NCI-H748 treated with DMSO at 0.1 percent for 48 hours (cell line): ENCODE measurements around the gene RUBCNL.
"Not testable (repeated sequence)": the region's sequence is repeated elsewhere in the genome, so short reads cannot be mapped to it uniquely, and the experiment has no call there.

Experiments used
- DNase-seq: peaks from one replicate; lab custom pipeline; 2025; lab: John Stamatoyannopoulos, UW

Gene RUBCNL, protein sequence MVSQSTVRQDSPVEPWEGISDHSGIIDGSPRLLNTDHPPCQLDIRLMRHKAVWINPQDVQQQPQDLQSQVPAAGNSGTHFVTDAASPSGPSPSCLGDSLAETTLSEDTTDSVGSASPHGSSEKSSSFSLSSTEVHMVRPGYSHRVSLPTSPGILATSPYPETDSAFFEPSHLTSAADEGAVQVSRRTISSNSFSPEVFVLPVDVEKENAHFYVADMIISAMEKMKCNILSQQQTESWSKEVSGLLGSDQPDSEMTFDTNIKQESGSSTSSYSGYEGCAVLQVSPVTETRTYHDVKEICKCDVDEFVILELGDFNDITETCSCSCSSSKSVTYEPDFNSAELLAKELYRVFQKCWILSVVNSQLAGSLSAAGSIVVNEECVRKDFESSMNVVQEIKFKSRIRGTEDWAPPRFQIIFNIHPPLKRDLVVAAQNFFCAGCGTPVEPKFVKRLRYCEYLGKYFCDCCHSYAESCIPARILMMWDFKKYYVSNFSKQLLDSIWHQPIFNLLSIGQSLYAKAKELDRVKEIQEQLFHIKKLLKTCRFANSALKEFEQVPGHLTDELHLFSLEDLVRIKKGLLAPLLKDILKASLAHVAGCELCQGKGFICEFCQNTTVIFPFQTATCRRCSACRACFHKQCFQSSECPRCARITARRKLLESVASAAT

GRCh38 chr13:46387064-46387851, at the start of gene RUBCNL:
RUBCNL (minus strand) TSS chr13:46387252; CDS start chr13:46372475, 14,777 bp downstream.
- DNase-seq: peak; percentile 41

- DNase-seq: not testable (repeated sequence)
Measured at GRCh38 chr13:46429558-46429957, 42.5 kb upstream of the RUBCNL start.

- no peak for DNase-seq
Measured at GRCh38 chr13:46405457-46405856, 18.4 kb upstream of the RUBCNL start.

DNA sequence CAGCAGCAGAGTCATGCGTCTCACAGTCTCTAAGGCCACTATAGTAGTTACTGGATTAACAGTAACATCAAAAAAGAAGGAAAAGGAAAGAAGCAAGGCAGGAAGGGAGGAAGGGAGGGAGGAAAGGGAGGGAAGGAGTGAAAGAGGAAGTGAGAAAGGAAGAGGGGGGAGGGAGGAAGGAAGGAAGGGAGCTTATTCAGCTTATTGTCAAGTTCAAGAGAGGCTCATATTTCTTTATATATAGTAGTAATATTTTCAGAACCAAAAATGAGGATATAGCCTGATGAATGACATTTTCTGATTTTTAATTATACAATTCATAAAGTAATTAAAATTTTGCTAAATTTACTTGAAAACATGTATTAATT, 17.7 kb upstream of the RUBCNL start:
- DNase-seq: no peak

GRCh38 chr13:46403851-46404732, 17.0 kb upstream of the RUBCNL start:
- DNase-seq: no peak

DNA sequence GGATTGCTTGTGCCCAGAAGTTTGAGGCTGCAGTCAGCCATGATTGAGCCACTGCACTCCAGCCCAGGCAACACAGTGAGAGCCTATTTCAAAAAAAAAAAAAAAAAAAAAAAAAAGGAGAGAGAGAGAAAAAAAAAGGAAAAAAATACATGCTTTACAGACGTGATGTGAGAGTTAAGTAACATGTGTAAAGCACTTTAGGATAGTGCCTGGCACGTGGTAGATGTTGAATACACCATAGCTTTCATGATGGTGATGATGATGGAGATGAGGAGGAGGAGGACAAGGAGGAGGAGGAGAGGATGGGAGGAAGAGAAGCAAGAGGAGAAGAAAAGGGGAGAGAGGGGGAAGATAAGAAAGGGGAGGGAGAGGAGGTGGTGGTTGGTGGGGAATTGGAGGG, 15.1 kb upstream of the RUBCNL start:
- DNase-seq: no peak

GRCh38 chr13:46401432-46401831, 14.4 kb upstream of the RUBCNL start:
- DNase-seq: no peak

GRCh38 chr13:46396341-46396740, 9.3 kb upstream of the RUBCNL start:
- no peak for DNase-seq

DNA sequence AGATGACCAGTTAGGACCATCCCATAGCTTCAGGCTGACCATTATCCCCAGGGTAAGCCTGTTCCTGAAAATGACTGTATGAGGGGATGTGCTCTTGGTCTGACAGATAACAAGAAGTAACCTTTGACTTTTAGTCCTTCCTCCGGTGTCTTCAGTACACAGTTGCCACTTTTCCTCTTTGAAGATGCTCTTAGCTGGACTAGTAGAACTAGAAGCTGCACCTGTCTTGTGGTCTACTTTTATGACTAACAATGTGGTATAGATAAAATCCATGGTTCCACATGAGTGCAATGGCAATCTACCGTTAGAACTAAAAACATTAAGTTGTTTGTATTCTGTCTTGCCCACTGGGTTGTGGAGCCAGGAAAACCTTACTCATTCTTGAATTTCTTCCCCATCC, 5.9 kb upstream of the RUBCNL start:
- no peak for DNase-seq

GRCh38 chr13:46389457-46390451, 2.7 kb upstream of the RUBCNL start:
- no peak for DNase-seq

DNA sequence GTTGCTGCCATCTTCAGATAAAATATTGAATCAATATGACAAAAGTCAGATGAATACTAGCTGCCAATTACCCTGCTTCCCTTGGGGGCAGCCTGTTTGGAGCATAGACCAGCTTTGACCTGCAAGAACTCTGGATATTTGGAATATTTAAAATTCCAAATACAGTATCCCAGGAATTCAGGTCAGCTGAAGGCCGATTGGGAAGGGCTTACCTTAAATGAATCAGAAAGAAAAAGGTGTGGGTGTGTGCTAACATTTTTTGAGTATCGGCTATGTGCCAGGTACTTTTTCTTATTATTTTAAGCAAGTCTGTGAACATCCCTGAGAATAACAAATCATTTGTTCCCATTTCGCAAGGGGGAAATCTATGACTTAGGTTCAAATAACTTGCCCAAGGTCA, 1.8 kb upstream of the RUBCNL start:
- DNase-seq: no peak

DNA sequence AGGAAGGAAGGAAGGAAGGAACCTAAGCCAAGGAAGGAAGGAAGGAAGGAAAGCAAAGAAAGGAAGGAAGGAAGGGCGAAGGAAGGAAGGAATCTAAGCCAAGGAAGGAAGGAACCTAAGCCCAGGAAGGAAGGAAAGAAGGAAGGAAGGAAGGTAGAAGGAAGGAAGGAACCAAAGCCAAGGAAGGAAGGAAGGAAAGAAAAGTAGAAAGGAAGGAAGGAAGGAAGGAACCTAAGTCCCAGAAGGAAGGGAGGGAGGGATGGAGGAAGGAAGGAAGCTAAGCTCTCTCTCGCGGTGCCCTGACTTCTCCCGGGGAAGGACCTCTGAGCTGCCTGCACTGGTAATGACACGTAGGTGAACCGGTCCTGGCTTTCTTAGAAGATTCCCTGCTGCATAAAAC, 1.3 kb upstream of the RUBCNL start:
- no peak for DNase-seq

DNA sequence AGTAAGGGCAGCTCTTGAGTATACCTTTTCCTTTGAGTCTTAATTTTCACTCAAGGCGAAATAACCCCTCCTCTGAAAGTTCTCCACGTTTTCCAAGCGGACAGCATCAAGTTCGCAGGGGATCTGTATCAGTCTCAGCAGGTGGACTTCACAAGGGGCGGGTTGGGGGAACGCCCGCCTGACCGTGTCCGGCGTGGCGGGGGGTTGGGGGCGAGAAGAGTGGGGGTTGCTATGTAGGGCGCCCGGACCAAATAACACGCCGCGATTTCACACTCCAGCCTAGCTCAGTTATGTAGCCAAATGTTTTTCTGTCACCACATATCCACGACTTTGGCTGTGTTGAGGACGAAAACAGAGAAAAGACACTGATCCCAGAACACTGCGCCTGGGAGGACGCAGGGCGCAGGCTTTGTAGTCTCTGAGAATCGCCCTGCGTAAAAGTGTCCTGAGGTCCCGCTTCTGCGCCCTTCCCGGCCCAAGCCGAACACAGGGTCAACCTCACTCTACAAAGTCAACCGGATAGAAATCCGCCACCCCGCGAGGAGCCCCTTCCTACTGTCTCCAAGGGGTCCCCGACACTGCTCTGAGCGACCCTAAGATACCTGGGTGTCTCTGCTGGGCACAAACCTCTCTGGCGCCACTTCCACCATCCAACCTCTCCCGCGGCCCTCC, 524 bp downstream of the RUBCNL start:
- DNase-seq: peak; percentile 16

GRCh38 chr13:46385946-46386345, 1.1 kb downstream of the RUBCNL start:
- DNase-seq: no peak

DNA sequence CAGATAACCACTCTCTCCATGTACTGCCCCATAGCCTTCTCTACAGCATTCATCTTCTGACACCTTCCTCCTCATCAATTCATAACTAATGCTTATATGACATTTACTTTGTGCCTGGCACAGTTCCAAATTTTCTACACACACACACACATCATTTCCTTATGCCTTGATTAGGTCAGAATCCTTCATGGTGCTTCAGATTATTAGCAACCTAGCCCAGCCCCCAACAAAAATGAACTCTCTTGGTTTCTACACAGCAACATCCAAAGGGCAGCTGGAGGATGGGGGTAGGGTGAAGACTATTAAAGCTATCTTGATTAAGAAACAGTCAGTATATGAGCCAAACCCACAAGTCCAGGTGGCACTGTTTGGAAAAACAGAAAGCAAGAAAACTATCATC, 3.7 kb downstream of the RUBCNL start:
- DNase-seq: no peak

GRCh38 chr13:46382224-46382623, 4.8 kb downstream of the RUBCNL start:
- no peak for DNase-seq

DNA sequence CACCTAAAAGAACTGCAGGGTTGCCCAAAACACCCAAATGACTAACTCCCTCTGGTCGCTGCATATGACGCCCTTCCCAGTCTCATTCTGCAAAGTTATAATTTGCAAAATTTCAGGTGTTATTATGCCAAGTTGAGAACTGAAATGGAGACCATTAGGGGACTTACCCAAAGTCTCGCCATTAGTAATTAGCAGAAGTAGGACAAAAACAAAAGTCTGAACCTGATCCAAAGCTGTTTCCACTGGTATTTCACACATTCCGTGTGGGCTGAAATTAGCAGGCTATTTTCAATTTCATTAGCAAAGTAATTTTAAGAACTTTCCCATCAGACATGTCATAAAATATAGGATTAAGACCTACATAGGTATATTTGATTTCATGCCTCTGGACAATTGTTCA, 6.8 kb downstream of the RUBCNL start:
- no peak for DNase-seq

GRCh38 chr13:46379611-46380010, 7.4 kb downstream of the RUBCNL start:
- DNase-seq: no peak

DNA sequence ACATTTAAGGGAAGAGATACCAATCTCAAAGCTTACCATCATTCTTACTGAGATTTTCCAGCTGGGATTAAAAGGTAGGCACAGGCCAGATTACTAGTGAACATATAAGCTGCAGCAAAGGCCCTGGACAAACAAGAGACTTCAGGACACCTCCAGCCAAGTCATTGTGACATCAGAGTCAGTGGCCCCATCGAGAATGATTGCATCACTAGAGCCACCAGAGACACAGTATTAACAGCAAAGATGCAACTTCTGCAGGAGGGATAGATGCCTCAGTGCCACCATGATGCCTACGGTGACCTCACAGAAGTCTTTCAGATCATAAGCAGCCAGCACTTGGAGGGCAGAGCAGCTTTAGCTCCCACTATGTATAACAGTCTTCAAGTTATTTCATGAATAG, 8.6 kb downstream of the RUBCNL start:
- DNase-seq: no peak

DNA sequence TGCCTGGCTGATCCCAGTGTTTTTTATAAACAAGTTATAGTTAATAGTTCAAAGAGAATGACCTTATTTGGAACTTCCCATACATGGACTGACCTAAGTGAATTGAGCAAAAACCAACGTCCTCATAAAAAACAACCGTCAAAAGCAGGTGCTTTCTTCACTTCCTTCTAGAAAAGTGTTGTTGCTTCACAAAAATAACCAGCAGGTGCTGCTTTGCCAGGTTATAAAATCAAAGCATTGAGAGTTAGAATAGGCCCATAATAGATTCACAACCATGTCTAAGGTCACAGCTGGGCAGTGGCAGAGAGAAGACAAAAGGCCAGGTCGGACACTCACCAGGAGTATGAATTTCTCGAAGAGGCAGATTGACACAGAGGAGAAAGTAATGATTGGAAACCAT, 9.5 kb downstream of the RUBCNL start:
- DNase-seq: no peak
